ENCODE measurements around the gene ARF1. TPM values are rescaled to one million over a fixed set of nuclear protein-coding genes. Genes with fewer than 3 reads are reported as not detected.

The ARF1 gene
- total and polyA plus RNA-seq, 10 of the 15 experiments (the other 5 are each of a cell fraction or from before 2014, with no cell fraction given): 48.4 to 508 (median 283) TPM

DNA sequence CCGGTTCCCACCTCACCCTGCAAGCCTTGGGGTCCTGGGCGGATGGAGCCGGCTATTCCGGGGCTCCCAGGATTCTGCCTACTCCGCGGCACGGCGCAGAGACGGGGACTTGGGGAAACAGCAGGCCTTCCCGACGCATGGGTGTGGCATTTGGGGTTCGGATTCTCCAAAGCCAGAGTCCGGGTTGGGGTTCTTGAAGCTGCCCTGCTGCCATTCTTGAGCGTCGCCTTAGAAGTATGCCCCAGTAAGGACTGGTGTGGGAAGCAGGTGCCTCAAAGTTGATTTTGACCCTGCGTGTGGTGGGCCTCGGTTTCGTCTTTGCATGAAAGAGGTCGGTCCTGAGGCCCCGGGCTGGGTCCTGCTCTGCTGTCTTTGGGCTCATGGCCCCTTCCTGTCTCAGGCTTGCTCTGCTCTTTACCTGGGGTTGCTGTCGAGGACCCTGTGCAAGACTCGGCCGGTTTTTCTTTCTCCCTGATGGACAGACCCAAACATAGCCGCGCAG is 58.3 kb downstream of the ARF1 start:
- no TSS peak for BruUV-seq (replicated peaks)

GRCh38 chr1:228141226-228142044 is 58.9 kb downstream of the ARF1 start:
- DNase-seq (ENCODE audit: low read depth, low spot score) (no peak), FAIRE-seq (no peak), ATAC-seq (peak; percentile 8; the same call in 2 of the 3 replicates)
- Histone ChIP-seq H3K79me2 (ENCODE audit: control insufficient read depth, insufficient read depth, low read length) (peaks cover 53% of the 10 kb centered on the region), H2AFZ (ENCODE audit: control insufficient read depth, low read depth, low read length) (no peak overlapping the region), H3K9me3 (replicated peaks; ENCODE audit: control insufficient read depth, insufficient read depth, low read length) (no peaks in the 10 kb centered on the region), H3K36me3 (ENCODE audit: control insufficient read depth in 2 of 2, insufficient read depth in 2 of 2, low read length in 1 of 2) (peaks cover 4 to 8% of the 10 kb centered on the region in 2 experiments; a peak in 3 of 4 replicates), H4K20me1 (ENCODE audit: control insufficient read depth, insufficient read depth) (peaks cover 6% of the 10 kb centered on the region; the same call in 1 of the 2 replicates), H3K4me1 (ENCODE audit: control insufficient read depth, insufficient read depth, low read length) (peaks cover 17% of the 10 kb centered on the region), H3K4me3 (peak overlapping the region; percentile 85), H3K4me2 (ENCODE audit: control insufficient read depth, insufficient read depth) (peak overlapping the region; percentile 86), H3K9ac (ENCODE audit: control insufficient read depth, insufficient read depth, low read length) (peak overlapping the region; percentile 95), H3K27me3 (replicated peaks in 1 of 2; ENCODE audit: control insufficient read depth in 2 of 2, insufficient read depth in 2 of 2, low read length in 1 of 2) (no peaks in the 10 kb centered on the region), H3K27ac (ENCODE audit: control insufficient read depth, insufficient read depth) (peak overlapping the region; percentile 96)
- RAD21 ChIA-PET (ENCODE audit: unreplicated experiment): interaction anchor here (1.2 kb wide), 1 partner anchor 25 kb away, joined by 5 read pairs; no protein-coding TSS in a partner anchor
- POLR2A ChIA-PET: interaction anchor here (0.5 to 5.6 kb wide), 4 partner anchors 20 to 190 kb away, joined by 3 to 43 read pairs (median 3); partner anchors contain the start of gene IBA57
- in situ Hi-C loops (cut with MboI) (no loop called here), intact Hi-C loops (cut with micrococcal nuclease; ENCODE audit: unreplicated experiment) (loop anchor here (2.0 kb wide), 2 partner anchors 33 to 59 kb away; partner anchors contain the start of genes ARF1 and MRPL55)
- SMC1A ChIA-PET (ENCODE audit: uncharacterized antibody, unreplicated experiment): no interaction called here
- WGBS (ENCODE audit: insufficient coverage, insufficient replicate concordance, low lambda C conversion rate, missing lambda C conversion rate): 31% methylated on average over 27 of the region's 27 CpGs
- CTCF ChIA-PET: interaction anchor here (2.4 kb wide), 1 partner anchor 24 kb away, joined by 18 read pairs; the partner anchor contains the start of gene IBA57
- no TSS peak for BruUV-seq (replicated peaks)
- TF ChIP-seq SMAD1 (IDR thresholded peaks at IDR 0.05; ENCODE audit: low read depth, partially characterized antibody): no peak
- TF ChIP-seq EED (IDR thresholded peaks at IDR 0.05; ENCODE audit: low read depth): 0 out of 2 replicates have a peak, but pooled peaks have one; percentile 15
- no peak for TF ChIP-seq NR2C2 (IDR thresholded peaks at IDR 0.05; ENCODE audit: borderline replicate concordance, control insufficient read depth, insufficient read length, low read depth)
- no peak for TF ChIP-seq STAT1 (conservative IDR thresholded peaks at IDR 0.05)
- no peak for TF ChIP-seq HSF1 (IDR thresholded peaks at IDR 0.05; ENCODE audit: low read depth, low read length)

More for the DNA sequence above, 58.3 kb downstream of the ARF1 start:
- Histone ChIP-seq H2AFZ (ENCODE audit: control insufficient read depth, low read depth, low read length) (peak overlapping the region; percentile 59; the same call in 1 of the 2 replicates), H3K79me2 (ENCODE audit: control insufficient read depth, insufficient read depth, low read length) (peaks cover 52% of the 10 kb centered on the region), H3K36me3 (ENCODE audit: control insufficient read depth in 2 of 2, insufficient read depth in 2 of 2, low read length in 1 of 2) (peaks cover 4 to 8% of the 10 kb centered on the region in 2 experiments; a peak in 3 of 4 replicates), H3K4me1 (ENCODE audit: control insufficient read depth, insufficient read depth, low read length) (peaks cover 17% of the 10 kb centered on the region), H4K20me1 (ENCODE audit: control insufficient read depth, insufficient read depth) (peaks cover 6% of the 10 kb centered on the region; the same call in 1 of the 2 replicates), H3K27ac (ENCODE audit: control insufficient read depth, insufficient read depth) (peak overlapping the region; percentile 96), H3K4me2 (ENCODE audit: control insufficient read depth, insufficient read depth) (peak overlapping the region; percentile 86), H3K9me3 (replicated peaks; ENCODE audit: control insufficient read depth, insufficient read depth, low read length) (no peaks in the 10 kb centered on the region), H3K4me3 (peak overlapping the region; percentile 85), H3K9ac (ENCODE audit: control insufficient read depth, insufficient read depth, low read length) (peak overlapping the region; percentile 95), H3K27me3 (replicated peaks in 1 of 2; ENCODE audit: control insufficient read depth in 2 of 2, insufficient read depth in 2 of 2, low read length in 1 of 2) (no peaks in the 10 kb centered on the region)
- intact Hi-C loops (cut with micrococcal nuclease; ENCODE audit: unreplicated experiment) (loop anchor here (1.0 to 2.0 kb wide), 3 partner anchors 25 to 58 kb away; partner anchors contain the start of genes ARF1, IBA57 and MRPL55), in situ Hi-C loops (cut with MboI) (no loop called here)
- POLR2A ChIA-PET: interaction anchor here (0.6 to 5.6 kb wide), 5 partner anchors 21 to 58 kb away, joined by 3 to 43 read pairs (median 3); partner anchors contain the start of genes ARF1 and IBA57
- RAD21 ChIA-PET (ENCODE audit: unreplicated experiment): interaction anchor here (1.2 to 1.4 kb wide), 2 partner anchors 24 to 26 kb away, joined by 5 to 8 read pairs; partner anchors contain the start of gene IBA57
- TF ChIP-seq STAT1 (conservative IDR thresholded peaks at IDR 0.05) (no peak), POLR2A (IDR thresholded peaks at IDR 0.05; ENCODE audit: low read depth, low read length) (peak; percentile 17; the same call in 1 of the 2 replicates)
- no peak for DNase-seq (ENCODE audit: low read depth, low spot score)
- under 1% methylated on average over 25 of the region's 25 CpGs for WGBS (ENCODE audit: insufficient coverage, insufficient replicate concordance, low lambda C conversion rate, missing lambda C conversion rate)
- peak; percentile 3 for ATAC-seq
- SMC1A ChIA-PET (ENCODE audit: uncharacterized antibody, unreplicated experiment): interaction anchor here (1.1 kb wide), 1 partner anchor 24 kb away, joined by 3 read pairs; no protein-coding TSS in a partner anchor
- CTCF ChIA-PET: interaction anchor here (1.0 to 6.1 kb wide), 2 partner anchors 26 to 141 kb away, joined by 3 to 54 read pairs; partner anchors contain the start of gene IBA57
- FAIRE-seq: no peak

Measured in GM12878 (cell line).